Testis (tissue), 3 donors: ENCODE measurements around the gene IFIT1. TPM values are rescaled to one million over a fixed set of nuclear protein-coding genes. Genes with fewer than 3 reads are reported as not detected.

Source experiments
- DNase-seq: peaks from one replicate; pipeline ENCODE4 v3.0.0-alpha.2; 2019
- H3K27ac ChIP-seq, 2 donors: fragments of 200-600 bp; sonication (generic); one replicate each; pipeline ENCODE4 v1.5.1; 2019
- H3K27me3 ChIP-seq: fragments of 200-600 bp; sonication (generic); one replicate; pipeline ENCODE4 v1.5.1; 2019
- H3K36me3 ChIP-seq: fragments of 200-600 bp; sonication (generic); one replicate; pipeline ENCODE4 v1.5.1; 2017; ENCODE audit warnings: low read depth; ENCODE audit errors: missing control alignments
- H3K4me1 ChIP-seq: fragments of 200-600 bp; sonication (generic); one replicate; pipeline ENCODE4 v1.5.1; 2019
- H3K4me3 ChIP-seq, 2 donors: fragments of 200-600 bp; sonication (generic); one replicate each; pipeline ENCODE4 v1.5.1; 2017 to 2019
- H3K9me3 ChIP-seq: fragments of 200-600 bp; sonication (generic); one replicate; pipeline ENCODE4 v1.5.1; 2017
- CTCF ChIP-seq, 3 experiments: fragments of 450-650 bp in 2 of 3; fragments of 200-600 bp in 1 of 3; sonication (generic) in 1 of 3; IDR thresholded peaks; one replicate each; pipeline ENCODE4 v1.5.1; 2016 to 2019; ENCODE audit warnings: antibody characterized with exemption in 3 of 3, mild to moderate bottlenecking in 2 of 3, moderate library complexity in 1 of 3
- POLR2A ChIP-seq: fragments of 450-650 bp; IDR thresholded peaks from one replicate; pipeline ENCODE4 v1.6.1; 2017; ENCODE audit warnings: antibody characterized with exemption, mild to moderate bottlenecking, moderate library complexity
- WGBS, 2 donors: methylation state at CpG; one replicate each; pipeline ENCODE4 v1.1.5; 2018; 5-methylcytosine and 5-hydroxymethylcytosine counted together
- intact Hi-C: fragments of 100-400 bp; cut with DNase I; formaldehyde crosslinking; loops from one replicate; pipeline ENCODE4 v1.15.1; 2023; ENCODE audit warnings: low total_unique reads
- polyA plus RNA-seq: library from polyadenylated mRNA; stranded (reverse); fragments of 350-450 nt; fragmentation: Illumina TruSeq; extraction: RNeasy Lipid Tissue Mini Kit (QIAGEN cat#74804); gene quantifications from one replicate; pipeline ENCODE4 v1.2.3, GENCODE V29; 2014; ENCODE audit warnings: low read depth, low replicate concordance; ENCODE audit not compliant: insufficient read depth
- total RNA-seq, 2 donors: library from RNA; depleted of rRNA; stranded (reverse); fragments of >200 nt; gene quantifications; one replicate each; pipeline ENCODE4 v1.2.3, GENCODE V29; 2016

The IFIT1 gene
- total and polyA plus RNA-seq, 3 donors from 2014 or later: 13.1 to 15.3 (median 14.8) TPM

- H3K27ac ChIP-seq: no peak overlapping the region
- intact Hi-C loops: no loop called here
- H3K4me3 ChIP-seq: no peak overlapping the region
- H3K27me3 ChIP-seq: no peaks in the 10 kb centered on the region
- H3K9me3 ChIP-seq: no peaks in the 10 kb centered on the region
- TF ChIP-seq POLR2A: no peak
- TF ChIP-seq CTCF (IDR thresholded peaks at IDR 0.05): no peak
- peaks cover 8% of the 10 kb centered on the region for H3K4me1 ChIP-seq
- DNase-seq: no peak
- H3K36me3 ChIP-seq: no peaks in the 10 kb centered on the region
Observed at GRCh38 chr10:89379103-89379502, 13.3 kb upstream of the IFIT1 start.

DNA sequence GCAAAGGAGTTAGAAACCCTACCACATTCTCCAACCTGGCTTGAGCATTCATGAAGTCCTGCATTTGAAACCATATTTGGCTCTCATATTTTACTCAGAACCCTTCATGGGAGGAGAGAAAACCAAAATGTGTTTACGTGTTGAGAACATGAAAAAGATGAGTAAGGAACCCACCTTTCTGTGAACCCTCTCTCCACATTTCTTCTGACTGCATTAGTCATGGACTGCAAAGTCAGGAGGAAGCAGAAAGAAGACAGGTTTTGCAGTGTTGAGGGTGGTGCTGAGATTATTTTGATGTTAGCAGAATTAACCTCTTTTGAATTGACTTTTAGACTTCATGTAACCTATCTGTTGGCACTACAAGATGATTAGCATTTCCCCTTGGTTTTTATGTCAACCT lies 9.7 kb upstream of the IFIT1 start:
- H3K27me3 ChIP-seq: no peaks in the 10 kb centered on the region
- 95 to 96% methylated on average over 1 of the region's 1 CpG for WGBS, 2 donors
- no peak for DNase-seq
- no peak overlapping the region for H3K27ac ChIP-seq
- TF ChIP-seq CTCF (IDR thresholded peaks at IDR 0.05) (no peak), POLR2A (no peak)
- intact Hi-C loops: no loop called here
- H3K4me1 ChIP-seq: no peaks in the 10 kb centered on the region
- no peaks in the 10 kb centered on the region for H3K9me3 ChIP-seq
- H3K36me3 ChIP-seq: no peaks in the 10 kb centered on the region
- H3K4me3 ChIP-seq: no peak overlapping the region

DNA sequence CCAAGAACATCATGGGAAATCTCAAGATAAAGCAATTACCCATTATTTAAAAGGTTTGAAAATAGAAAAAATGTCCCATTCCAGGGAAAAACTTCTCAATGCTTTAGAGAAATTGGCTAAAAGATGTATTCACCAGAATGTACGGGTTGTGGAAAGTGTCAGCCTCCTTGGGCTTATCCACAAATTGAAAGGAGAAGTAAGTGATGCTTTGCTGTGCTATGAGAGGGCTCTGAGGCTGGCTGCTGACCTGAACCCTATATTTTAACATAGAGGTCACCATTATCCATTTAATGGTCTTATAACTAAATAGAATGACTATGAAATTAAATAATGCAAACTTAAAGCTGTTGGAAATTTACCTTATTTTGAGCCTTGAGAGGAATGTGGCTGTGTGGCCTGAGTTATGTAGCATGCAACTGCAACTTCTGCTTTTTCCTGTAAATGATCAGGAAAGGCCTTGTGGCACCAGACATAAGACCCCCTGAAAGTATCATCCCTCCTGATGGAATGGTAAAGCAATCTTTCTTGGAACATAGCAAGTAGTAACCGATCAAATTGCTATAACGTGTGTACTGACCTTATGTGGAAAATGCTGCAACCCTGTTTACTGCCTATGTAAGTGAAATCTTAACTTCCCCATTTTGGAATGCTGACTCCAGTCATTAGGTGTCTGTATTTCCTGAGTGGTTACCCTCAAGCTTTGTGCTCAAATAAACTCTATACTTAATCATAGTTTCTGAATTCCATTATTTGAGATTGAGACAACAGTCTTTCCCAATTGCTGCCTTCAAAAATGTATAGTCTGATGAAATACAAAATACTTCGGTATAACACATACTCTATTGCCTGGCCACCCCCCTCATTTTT lies 7.7 kb upstream of the IFIT1 start:
- H3K27ac ChIP-seq: no peak overlapping the region
- no peaks in the 10 kb centered on the region for H3K4me1 ChIP-seq
- intact Hi-C loops: no loop called here
- no peaks in the 10 kb centered on the region for H3K36me3 ChIP-seq
- H3K9me3 ChIP-seq: no peaks in the 10 kb centered on the region
- no peaks in the 10 kb centered on the region for H3K27me3 ChIP-seq
- no peak for TF ChIP-seq CTCF (IDR thresholded peaks at IDR 0.05)
- TF ChIP-seq POLR2A: no peak
- DNase-seq: no peak
- H3K4me3 ChIP-seq: no peak overlapping the region
- 79 to 81% methylated on average over 4 of the region's 4 CpGs for WGBS, 2 donors

- H3K4me3 ChIP-seq: no peak overlapping the region
- H3K27ac ChIP-seq: no peak overlapping the region
- H3K27me3 ChIP-seq: no peaks in the 10 kb centered on the region
- WGBS, 2 donors: 53 to 60% methylated on average over 2 of the region's 2 CpGs
- peaks cover 20% of the 10 kb centered on the region for H3K4me1 ChIP-seq
- no peaks in the 10 kb centered on the region for H3K9me3 ChIP-seq
- intact Hi-C loops: no loop called here
- TF ChIP-seq POLR2A (no peak), CTCF (IDR thresholded peaks at IDR 0.05) (no peak)
- DNase-seq: no peak
- no peaks in the 10 kb centered on the region for H3K36me3 ChIP-seq
Observed at GRCh38 chr10:89388806-89389205, 3.6 kb upstream of the IFIT1 start.

DNA sequence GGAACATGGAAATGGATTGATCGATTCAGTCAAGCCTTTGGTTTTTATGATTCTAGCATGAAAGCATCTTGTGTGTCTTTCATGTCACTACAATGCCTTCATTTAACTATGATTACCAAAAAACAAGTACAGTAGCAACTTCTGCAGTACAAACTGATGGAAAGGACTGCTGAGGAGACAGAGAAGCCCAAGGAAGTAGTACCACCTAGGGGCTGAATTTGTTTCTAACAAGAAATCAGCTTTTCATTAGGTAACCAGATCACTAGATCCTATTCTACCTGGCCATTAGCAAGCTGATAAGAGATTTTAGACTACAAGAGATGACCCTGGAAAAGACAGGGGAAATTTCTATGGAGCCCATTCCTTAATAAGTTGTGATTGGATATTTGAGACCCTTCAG lies 3.2 kb upstream of the IFIT1 start:
- TF ChIP-seq POLR2A (no peak), CTCF (IDR thresholded peaks at IDR 0.05) (peak in 1 of 3 experiments; percentile 35)
- DNase-seq: no peak
- H3K36me3 ChIP-seq: no peaks in the 10 kb centered on the region
- no peak overlapping the region for H3K27ac ChIP-seq
- H3K9me3 ChIP-seq: no peaks in the 10 kb centered on the region
- intact Hi-C loops: no loop called here
- H3K4me1 ChIP-seq: peaks cover 25% of the 10 kb centered on the region
- 73 to 85% methylated on average over 1 of the region's 1 CpG for WGBS, 2 donors
- H3K27me3 ChIP-seq: no peaks in the 10 kb centered on the region
- H3K4me3 ChIP-seq: no peak overlapping the region
